Endothelial cell of umbilical vein (primary cell): ENCODE measurements around the gene RTCA.

Experiments
- EZH2 ChIP-seq: IDR thresholded peaks from 2 replicates; pipeline ENCODE4 v1.6.1; 2012; ENCODE audit warnings: borderline replicate concordance, low read depth, mild to moderate bottlenecking, moderate library complexity, low read length, inconsistent platforms; ENCODE audit not compliant: severe bottlenecking
- POLR2A ChIP-seq: IDR thresholded peaks from 2 replicates; pipeline ENCODE4 v1.6.1; 2012; ENCODE audit warnings: low read depth, mild to moderate bottlenecking, control low read depth, low read length
- POLR2AphosphoS5 ChIP-seq: IDR thresholded peaks from 2 replicates; pipeline ENCODE4 v1.6.1; 2012; ENCODE audit warnings: low read depth, mild to moderate bottlenecking, control low read depth, low read length, moderate library complexity; ENCODE audit not compliant: insufficient read depth
- TF ChIP-seq, protein P1 (sequence below), 2 donors: IDR thresholded peaks; 1 replicate in 1 of 2; 2 replicates in 1 of 2; pipeline ENCODE4 v1.5.1; 2011; ENCODE audit warnings: low read length in 2 of 2, mild to moderate bottlenecking in 2 of 2, moderate library complexity in 2 of 2, control low read depth in 1 of 2, inconsistent platforms in 1 of 2, low read depth in 1 of 2; ENCODE audit not compliant: insufficient read depth in 1 of 2; ENCODE audit errors: extremely low read depth in 1 of 2

DNA sequence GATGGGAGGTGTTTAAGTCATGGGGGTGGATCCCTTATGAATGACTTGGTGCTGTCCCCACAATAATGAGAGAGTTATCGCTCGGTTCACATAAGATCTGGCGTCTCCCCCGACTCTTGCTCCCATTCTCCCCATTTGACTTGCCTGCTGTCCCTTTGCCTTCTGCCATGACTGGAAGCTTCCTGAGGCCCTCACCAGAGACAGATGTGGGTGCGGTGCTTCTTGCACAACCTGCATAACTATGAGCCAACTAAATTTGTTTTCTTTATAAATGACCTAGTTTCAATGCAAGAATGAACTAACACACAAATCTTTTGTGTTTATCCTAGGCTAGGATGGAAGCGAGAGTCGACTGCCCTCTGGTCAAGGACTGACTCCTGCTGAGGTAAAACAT, 55.1 kb downstream of the RTCA start:
- TF ChIP-seq, protein P1, sequence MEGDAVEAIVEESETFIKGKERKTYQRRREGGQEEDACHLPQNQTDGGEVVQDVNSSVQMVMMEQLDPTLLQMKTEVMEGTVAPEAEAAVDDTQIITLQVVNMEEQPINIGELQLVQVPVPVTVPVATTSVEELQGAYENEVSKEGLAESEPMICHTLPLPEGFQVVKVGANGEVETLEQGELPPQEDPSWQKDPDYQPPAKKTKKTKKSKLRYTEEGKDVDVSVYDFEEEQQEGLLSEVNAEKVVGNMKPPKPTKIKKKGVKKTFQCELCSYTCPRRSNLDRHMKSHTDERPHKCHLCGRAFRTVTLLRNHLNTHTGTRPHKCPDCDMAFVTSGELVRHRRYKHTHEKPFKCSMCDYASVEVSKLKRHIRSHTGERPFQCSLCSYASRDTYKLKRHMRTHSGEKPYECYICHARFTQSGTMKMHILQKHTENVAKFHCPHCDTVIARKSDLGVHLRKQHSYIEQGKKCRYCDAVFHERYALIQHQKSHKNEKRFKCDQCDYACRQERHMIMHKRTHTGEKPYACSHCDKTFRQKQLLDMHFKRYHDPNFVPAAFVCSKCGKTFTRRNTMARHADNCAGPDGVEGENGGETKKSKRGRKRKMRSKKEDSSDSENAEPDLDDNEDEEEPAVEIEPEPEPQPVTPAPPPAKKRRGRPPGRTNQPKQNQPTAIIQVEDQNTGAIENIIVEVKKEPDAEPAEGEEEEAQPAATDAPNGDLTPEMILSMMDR (IDR thresholded peaks at IDR 0.05; ENCODE audit: extremely low read depth in 1 of 2, insufficient read depth in 1 of 2, low read depth in 1 of 2, low read length in 2 of 2): no peak
- no peak for TF ChIP-seq EZH2
- no peak for TF ChIP-seq POLR2A
- no peak for TF ChIP-seq POLR2AphosphoS5
